BLaER1 treated with 17β-estradiol and CSF1 and Interleukin-3, amounts not matched to agents 10 nM and 100 nM (cell line): ENCODE measurements around the gene HIBADH.
"Not testable (repeated sequence)": the region's sequence is repeated elsewhere in the genome, so short reads cannot be mapped to it uniquely, and the experiment has no call there.

ENCODE experiments used
- H3K27ac ChIP-seq, 11 experiments: shearing (Covaris generic); formaldehyde crosslinking; 2 replicates each; pipeline ENCODE4 v1.8.1; 2022
- H3K27me3 ChIP-seq, 11 experiments: shearing (Covaris generic); formaldehyde crosslinking; 2 replicates each; pipeline ENCODE4 v1.8.1; 2022
- H3K36me3 ChIP-seq, 11 experiments: shearing (Covaris generic); formaldehyde crosslinking; 2 replicates each; pipeline ENCODE4 v1.8.1; 2022
- H3K4me1 ChIP-seq, 10 experiments: shearing (Covaris generic); formaldehyde crosslinking; 2 replicates each; pipeline ENCODE4 v1.8.1; 2022
- H3K4me2 ChIP-seq, 11 experiments: shearing (Covaris generic); formaldehyde crosslinking; 2 replicates each; pipeline ENCODE4 v1.8.1; 2022
- H3K4me3 ChIP-seq, 10 experiments: shearing (Covaris generic); formaldehyde crosslinking; 2 replicates each; pipeline ENCODE4 v1.8.1; 2022
- H3K9ac ChIP-seq, 11 experiments: shearing (Covaris generic); formaldehyde crosslinking; 2 replicates each; pipeline ENCODE4 v1.8.1; 2022
- H3K9me3 ChIP-seq, 11 experiments: shearing (Covaris generic); formaldehyde crosslinking; replicated peaks in 1 of 11; 2 replicates each; pipeline ENCODE4 v1.8.1; 2022
- H4K20me1 ChIP-seq, 11 experiments: shearing (Covaris generic); formaldehyde crosslinking; 2 replicates each; pipeline ENCODE4 v1.8.1; 2022
- Cebpa-rat ChIP-seq, 11 experiments: shearing (Covaris generic); IDR thresholded peaks; 2 replicates each; pipeline ENCODE4 v1.8.1; 2022

The HIBADH gene

DNA sequence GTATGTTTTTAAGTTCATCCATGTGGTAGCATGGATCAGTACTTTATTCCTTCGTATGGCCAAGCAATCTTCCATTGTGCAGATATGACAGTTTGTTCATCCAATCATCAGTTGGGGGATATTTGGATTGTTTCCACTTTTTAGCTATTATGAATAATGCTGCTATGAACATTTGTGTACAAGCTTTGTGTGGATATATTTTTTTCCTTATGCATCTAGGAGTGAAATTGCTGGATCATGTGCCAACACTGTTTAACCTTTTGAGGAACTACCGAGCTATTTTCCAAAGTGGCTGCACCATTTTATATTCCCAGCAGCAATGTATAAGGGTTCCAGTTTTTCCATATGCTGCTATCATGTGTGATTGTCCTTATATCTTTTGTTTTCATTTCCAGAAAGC, 140.1 kb downstream of the HIBADH start:
- no peak overlapping the region for H3K27ac ChIP-seq
- no peak overlapping the region for H3K9ac ChIP-seq
- H3K9me3 ChIP-seq = peaks cover 0 to 6% (median 0%) of the 10 kb centered on the region in 11 experiments; a peak in 1 of 22 replicates
- no peak overlapping the region for H3K4me2 ChIP-seq
- no peaks in the 10 kb centered on the region for H3K4me1 ChIP-seq
- peaks cover 0 to 30% (median 19%) of the 10 kb centered on the region in 11 experiments; a peak in 18 of 22 replicates for H3K36me3 ChIP-seq
- H4K20me1 ChIP-seq = no peaks in the 10 kb centered on the region
- no peak overlapping the region for H3K4me3 ChIP-seq
- H3K27me3 ChIP-seq = no peaks in the 10 kb centered on the region
- TF ChIP-seq Cebpa-rat (IDR thresholded peaks at IDR 0.05) = no peak

DNA sequence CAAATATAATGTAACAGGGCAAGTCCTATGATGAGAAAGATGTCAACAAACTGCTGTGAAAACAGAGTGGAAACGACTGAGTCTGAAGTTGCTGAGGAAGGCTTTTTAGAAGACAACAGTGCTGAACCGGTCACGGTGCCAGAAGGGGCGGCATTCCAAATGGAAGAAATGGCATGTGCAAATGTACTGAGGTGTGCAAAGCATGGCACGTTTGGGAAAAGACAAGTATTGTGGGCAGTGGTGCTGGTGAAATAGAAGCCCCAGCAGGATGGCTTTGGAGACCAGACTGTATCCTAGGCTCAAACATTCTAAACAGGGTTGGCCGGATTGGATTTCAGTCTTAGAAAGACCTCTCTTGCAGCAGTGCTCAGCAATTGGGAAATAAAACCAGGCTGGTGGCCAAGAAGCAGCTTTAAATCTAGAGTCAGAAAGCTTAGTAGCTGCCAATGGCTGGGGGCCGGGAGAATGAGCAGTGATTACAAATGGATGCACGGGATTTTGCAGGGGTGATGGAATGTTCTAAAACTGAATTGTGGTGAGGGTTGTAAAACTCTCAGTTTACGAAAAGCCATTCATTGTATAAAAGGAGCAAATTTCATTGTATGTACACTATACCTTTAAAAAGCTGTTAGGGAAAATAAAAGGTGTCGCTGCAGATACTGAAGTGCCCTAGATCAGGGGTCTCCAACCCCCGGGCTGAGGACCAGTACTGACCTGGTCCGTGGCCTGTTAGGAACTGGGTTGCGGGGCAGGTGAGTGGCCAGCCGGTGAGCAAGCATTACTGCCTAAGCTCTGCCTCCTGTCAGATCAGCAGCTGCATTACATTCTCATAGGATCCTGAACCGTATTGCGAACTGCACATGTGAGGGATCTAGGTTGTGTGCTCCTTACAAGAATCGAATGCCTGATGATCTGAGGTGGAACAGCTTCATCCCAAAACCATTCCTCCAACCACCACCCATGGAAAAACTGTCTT, 141.6 kb downstream of the HIBADH start:
- Histone ChIP-seq H3K27ac (no peak overlapping the region), H3K4me2 (no peak overlapping the region), H3K9me3 (peaks cover 0 to 6% (median 0%) of the 10 kb centered on the region in 11 experiments; a peak in 1 of 22 replicates), H4K20me1 (no peaks in the 10 kb centered on the region), H3K9ac (no peak overlapping the region), H3K36me3 (peaks cover 0 to 23% (median 18%) of the 10 kb centered on the region in 11 experiments; a peak in 18 of 22 replicates), H3K4me3 (no peak overlapping the region), H3K4me1 (no peaks in the 10 kb centered on the region), H3K27me3 (no peaks in the 10 kb centered on the region)
- TF ChIP-seq Cebpa-rat (IDR thresholded peaks at IDR 0.05) = no peak

DNA sequence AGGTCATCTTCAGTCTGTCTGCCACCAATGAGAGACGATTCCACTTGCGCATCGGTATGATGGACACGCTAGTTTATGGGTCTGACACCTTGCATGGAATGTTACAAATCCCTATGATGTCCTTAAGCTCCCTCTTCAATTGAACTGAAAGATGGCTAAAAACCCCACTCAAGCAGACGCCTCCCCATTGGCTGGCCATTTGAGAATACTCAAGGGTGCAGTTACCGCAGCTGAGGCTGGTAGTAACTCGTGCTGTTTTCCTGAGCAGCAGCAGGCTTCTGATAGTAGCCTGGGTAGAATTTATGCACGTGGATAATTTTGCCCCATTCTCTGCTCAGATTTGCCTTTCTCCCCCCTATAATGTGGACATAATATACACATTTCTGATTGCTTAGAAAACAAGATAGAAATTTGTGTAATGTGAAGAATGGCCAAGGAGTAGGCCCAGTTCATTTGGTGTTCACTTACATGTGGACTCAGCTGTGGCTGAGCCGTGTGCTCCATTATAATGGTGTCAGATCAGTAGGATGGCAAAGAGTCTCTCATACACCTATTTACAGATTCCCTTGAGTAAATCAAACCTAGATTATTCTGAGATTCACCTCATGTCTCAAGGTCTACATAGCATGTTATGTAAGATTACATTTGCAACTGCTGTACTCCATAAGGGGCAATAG, 142.8 kb downstream of the HIBADH start:
- Histone ChIP-seq H3K4me2 (no peak overlapping the region), H3K9ac (no peak overlapping the region), H3K27me3 (no peaks in the 10 kb centered on the region), H4K20me1 (no peaks in the 10 kb centered on the region), H3K4me3 (no peak overlapping the region), H3K9me3 (peaks cover 0 to 6% (median 0%) of the 10 kb centered on the region in 11 experiments; a peak in 1 of 22 replicates), H3K36me3 (peaks cover 0 to 11% (median 9%) of the 10 kb centered on the region in 11 experiments; a peak in 12 of 22 replicates), H3K4me1 (no peaks in the 10 kb centered on the region), H3K27ac (no peak overlapping the region)
- TF ChIP-seq Cebpa-rat (IDR thresholded peaks at IDR 0.05) = no peak

DNA sequence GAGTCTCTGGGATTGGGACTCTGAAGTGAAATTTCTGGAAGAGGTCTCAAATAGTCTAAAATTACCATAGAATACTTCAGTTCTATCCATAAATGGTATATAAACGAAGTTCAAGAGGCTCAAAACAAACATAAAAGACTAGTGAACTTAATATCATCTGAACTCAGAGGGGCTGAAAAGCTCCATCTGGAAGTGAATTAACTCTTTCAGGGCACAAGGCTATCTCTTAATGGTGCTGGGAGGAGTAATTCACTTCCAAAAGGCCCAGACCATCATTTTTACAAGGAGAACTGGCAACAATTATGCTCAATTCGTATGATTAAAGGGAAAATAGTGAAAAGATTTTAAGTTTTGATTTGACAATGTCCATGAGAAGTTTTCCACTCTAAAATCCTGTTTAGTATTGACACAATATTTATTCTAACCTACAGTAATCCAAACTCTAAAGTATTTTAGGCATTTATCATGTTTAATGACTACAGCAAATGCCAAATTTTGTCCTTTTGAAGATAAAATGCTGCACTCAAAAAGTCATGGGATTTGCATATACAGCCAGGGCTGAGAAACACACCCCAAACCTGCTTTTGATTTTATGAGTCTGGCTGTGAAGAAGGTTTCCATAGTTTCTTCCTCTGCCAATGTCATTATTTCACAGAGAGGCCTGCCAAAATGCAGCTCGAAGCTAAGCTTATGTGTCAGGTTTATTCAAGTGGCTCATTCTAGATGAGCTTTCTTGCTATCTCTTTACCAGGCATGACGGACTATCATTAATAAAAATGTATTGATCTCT, 143.9 kb downstream of the HIBADH start:
- no peak overlapping the region for H3K4me2 ChIP-seq
- H3K4me1 ChIP-seq = no peaks in the 10 kb centered on the region
- no peaks in the 10 kb centered on the region for H4K20me1 ChIP-seq
- no peaks in the 10 kb centered on the region for H3K9me3 ChIP-seq
- H3K27ac ChIP-seq = no peak overlapping the region
- no peak overlapping the region for H3K9ac ChIP-seq
- H3K27me3 ChIP-seq = no peaks in the 10 kb centered on the region
- no peak overlapping the region for H3K4me3 ChIP-seq
- no peaks in the 10 kb centered on the region for H3K36me3 ChIP-seq
- TF ChIP-seq Cebpa-rat (IDR thresholded peaks at IDR 0.05) = no peak

DNA sequence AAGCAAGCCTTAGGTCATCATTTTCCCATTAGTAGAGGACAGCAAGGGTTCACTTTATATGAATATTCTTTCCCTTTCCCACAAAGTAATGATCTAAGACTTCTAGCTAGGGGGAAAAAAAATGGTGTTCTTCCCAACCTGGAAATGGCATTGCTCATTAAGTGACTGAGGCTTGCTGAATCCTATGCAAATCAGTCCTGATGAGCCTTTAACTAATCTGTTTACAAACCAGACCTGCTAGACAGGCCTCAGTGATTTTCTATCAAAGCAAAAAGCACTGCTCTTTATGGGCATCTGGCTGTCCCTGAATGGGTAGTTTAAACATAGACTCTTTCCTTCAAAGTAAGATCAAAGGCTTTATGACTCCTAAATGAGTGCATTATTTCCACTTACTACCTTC, 146.3 kb downstream of the HIBADH start:
- Histone ChIP-seq H3K36me3 (no peaks in the 10 kb centered on the region), H4K20me1 (no peaks in the 10 kb centered on the region), H3K4me2 (no peak overlapping the region), H3K9me3 (no peaks in the 10 kb centered on the region), H3K9ac (no peak overlapping the region), H3K4me3 (no peak overlapping the region), H3K27ac (no peak overlapping the region), H3K27me3 (no peaks in the 10 kb centered on the region), H3K4me1 (no peaks in the 10 kb centered on the region)
- no peak for TF ChIP-seq Cebpa-rat (IDR thresholded peaks at IDR 0.05)

DNA sequence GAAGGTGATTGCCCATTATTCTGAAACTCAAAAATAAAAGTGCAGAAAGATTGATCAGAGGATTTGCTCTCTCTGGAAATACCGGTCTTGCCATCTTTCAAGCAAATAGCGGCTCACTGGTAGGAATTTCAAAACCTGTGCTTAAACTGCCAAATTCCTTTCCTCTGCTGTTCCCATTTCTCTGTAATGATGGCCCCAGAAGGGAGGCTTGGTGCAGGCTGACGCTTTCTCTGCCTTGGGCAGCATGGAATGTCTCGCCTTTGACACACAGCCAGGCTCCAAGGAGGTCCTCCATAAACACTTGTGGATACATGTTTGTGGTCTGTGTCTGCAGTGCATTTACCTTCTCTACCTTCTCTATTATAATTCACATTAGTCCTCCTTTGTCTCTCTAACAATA, 146.8 kb downstream of the HIBADH start:
- Histone ChIP-seq H4K20me1 (no peaks in the 10 kb centered on the region), H3K4me3 (no peak overlapping the region), H3K27ac (no peak overlapping the region), H3K4me2 (no peak overlapping the region), H3K9me3 (no peaks in the 10 kb centered on the region), H3K4me1 (no peaks in the 10 kb centered on the region), H3K36me3 (no peaks in the 10 kb centered on the region), H3K27me3 (no peaks in the 10 kb centered on the region), H3K9ac (no peak overlapping the region)
- TF ChIP-seq Cebpa-rat (IDR thresholded peaks at IDR 0.05) = no peak

DNA sequence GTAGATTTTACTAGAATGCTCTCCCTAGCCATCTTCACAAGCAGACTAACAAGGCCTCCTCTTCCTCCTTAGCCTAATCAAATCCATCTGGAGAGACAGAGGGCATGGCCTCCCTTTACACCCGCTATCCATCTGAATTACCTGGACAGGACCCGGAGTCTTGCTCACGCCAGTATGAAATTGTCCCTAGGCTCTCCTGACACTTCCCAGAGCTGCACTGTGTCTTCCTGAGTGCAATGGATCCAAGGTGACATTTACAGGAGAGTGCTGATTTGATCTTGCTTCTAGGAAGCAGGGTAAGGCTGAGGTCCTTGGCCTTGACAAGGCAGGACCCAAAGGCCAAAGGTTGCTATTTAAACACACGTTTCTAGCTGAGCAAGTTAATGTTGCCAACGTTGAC, 147.8 kb downstream of the HIBADH start:
- no peaks in the 10 kb centered on the region for H3K4me1 ChIP-seq
- H3K9me3 ChIP-seq = no peaks in the 10 kb centered on the region
- no peak overlapping the region for H3K4me3 ChIP-seq
- H3K27ac ChIP-seq = no peak overlapping the region
- no peaks in the 10 kb centered on the region for H3K27me3 ChIP-seq
- no peak overlapping the region for H3K4me2 ChIP-seq
- H3K36me3 ChIP-seq = no peaks in the 10 kb centered on the region
- H4K20me1 ChIP-seq = no peaks in the 10 kb centered on the region
- no peak for TF ChIP-seq Cebpa-rat (IDR thresholded peaks at IDR 0.05)
- H3K9ac ChIP-seq = no peak overlapping the region

DNA sequence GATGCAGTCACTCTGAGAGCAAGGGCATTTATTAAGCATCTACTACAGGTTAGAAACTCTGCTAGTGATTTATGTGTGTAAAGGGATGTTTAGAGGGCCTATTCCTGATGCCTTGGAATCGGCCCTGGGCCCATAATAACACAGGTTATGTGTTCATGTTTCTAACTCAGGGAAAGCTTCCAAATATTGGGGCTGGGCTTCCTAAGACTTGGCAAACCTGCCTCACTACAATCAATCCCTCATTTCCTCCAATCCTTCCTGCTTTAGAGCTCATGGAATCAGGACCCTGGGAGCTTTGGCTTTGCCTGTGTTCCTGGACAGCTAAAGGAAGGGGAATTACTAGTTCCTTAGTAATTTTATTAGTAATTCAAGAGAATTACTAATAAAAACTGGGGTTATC, 148.8 kb downstream of the HIBADH start:
- Histone ChIP-seq H3K36me3 (no peaks in the 10 kb centered on the region), H3K9me3 (no peaks in the 10 kb centered on the region), H3K9ac (no peak overlapping the region), H3K4me2 (no peak overlapping the region), H4K20me1 (no peaks in the 10 kb centered on the region), H3K27me3 (no peaks in the 10 kb centered on the region), H3K4me3 (no peak overlapping the region), H3K27ac (no peak overlapping the region), H3K4me1 (no peaks in the 10 kb centered on the region)
- no peak for TF ChIP-seq Cebpa-rat (IDR thresholded peaks at IDR 0.05)

DNA sequence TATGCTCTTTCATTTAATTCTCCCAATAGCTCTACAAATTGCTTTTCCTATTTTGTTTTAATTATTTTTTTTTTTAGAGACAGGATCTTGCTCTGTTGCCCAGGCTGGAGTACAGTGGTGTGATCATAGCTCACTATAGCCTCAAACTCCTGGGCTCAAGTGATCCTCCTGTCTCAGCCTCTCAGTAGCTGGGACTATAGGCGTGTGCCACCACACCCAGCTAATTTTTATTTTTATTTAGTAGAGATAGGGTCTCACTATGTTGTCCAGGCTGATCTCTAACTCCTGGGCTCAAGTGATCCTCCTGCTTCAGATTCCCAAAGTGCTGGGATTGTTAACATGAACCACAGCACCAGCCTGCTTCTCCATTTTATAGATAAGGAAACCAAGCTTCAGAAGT, 151.3 kb downstream of the HIBADH start:
- not testable (repeated sequence) for H4K20me1 ChIP-seq, H3K9me3 ChIP-seq, H3K9ac ChIP-seq, H3K36me3 ChIP-seq, H3K27ac ChIP-seq, H3K4me1 ChIP-seq, H3K4me3 ChIP-seq, H3K27me3 ChIP-seq, H3K4me2 ChIP-seq
